HepG2 (cell line): ENCODE results near the gene DAD1. TPM values are rescaled to one million over a fixed set of nuclear protein-coding genes. Genes with fewer than 3 reads are reported as not detected.

ENCODE experiments used
- DMAP1 ChIP-seq: IDR thresholded peaks from 2 replicates; pipeline ENCODE4 v1.6.1; 2016
- EHMT2 ChIP-seq: fragments of 200-600 bp; sonication (generic); IDR thresholded peaks from 2 replicates; pipeline ENCODE4 v1.7.0; 2017; ENCODE audit warnings: antibody characterized with exemption, low read depth, low read length, borderline replicate concordance
- GLI4 ChIP-seq: sonication (generic); formaldehyde crosslinking; IDR thresholded peaks from 2 replicates; pipeline ENCODE4 v1.5.1; 2020; ENCODE audit warnings: missing genetic modification reagents, mild to moderate bottlenecking, moderate library complexity, borderline replicate concordance
- HES4 ChIP-seq: sonication (generic); formaldehyde crosslinking; IDR thresholded peaks from 2 replicates; pipeline ENCODE4 v1.9.0; 2021; ENCODE audit warnings: mild to moderate bottlenecking, missing genetic modification reagents, borderline replicate concordance
- HMG20B ChIP-seq: conservative IDR thresholded peaks from 2 replicates; pipeline ENCODE4 v1.6.1; 2016; ENCODE audit warnings: missing genetic modification reagents, missing compliant biosample characterization
- HMGXB3 ChIP-seq: sonication (generic); formaldehyde crosslinking; IDR thresholded peaks from 2 replicates; pipeline ENCODE4 v1.4.0; 2020; ENCODE audit warnings: missing genetic modification reagents, borderline replicate concordance
- KLF16 ChIP-seq, 2 experiments: sonication (generic) in 1 of 2; formaldehyde crosslinking in 1 of 2; IDR thresholded peaks; 2 replicates each; pipeline versions ENCODE4 v1.6.1 to v1.8.0; 2016 to 2023; ENCODE audit warnings: missing genetic modification reagents in 2 of 2, missing compliant biosample characterization in 1 of 2
- LRRFIP1 ChIP-seq: sonication (generic); formaldehyde crosslinking; conservative IDR thresholded peaks from 2 replicates; pipeline ENCODE4 v1.4.0; 2020; ENCODE audit warnings: missing genetic modification reagents
- MAFK ChIP-seq, 2 experiments: IDR thresholded peaks in 1 of 2; conservative IDR thresholded peaks in 1 of 2; 2 replicates each; pipeline ENCODE4 v1.6.1; 2011; ENCODE audit warnings: improper control_type of control experiment in 2 of 2, low read length in 2 of 2
- MTA3 ChIP-seq: sonication (generic); formaldehyde crosslinking; IDR thresholded peaks from 2 replicates; pipeline ENCODE4 v1.4.0; 2020; ENCODE audit warnings: missing genetic modification reagents
- NFIB ChIP-seq: sonication (generic); formaldehyde crosslinking; IDR thresholded peaks from 2 replicates; pipeline ENCODE4 v1.9.0; 2021; ENCODE audit warnings: missing genetic modification reagents, mild to moderate bottlenecking, borderline replicate concordance
- NR0B2 ChIP-seq: sonication (generic); formaldehyde crosslinking; IDR thresholded peaks from 2 replicates; pipeline ENCODE4 v1.4.0; 2020; ENCODE audit warnings: mild to moderate bottlenecking, missing genetic modification reagents
- PAF1 ChIP-seq: IDR thresholded peaks from 2 replicates; pipeline ENCODE4 v1.6.1; 2016; ENCODE audit warnings: missing genetic modification reagents, missing compliant biosample characterization
- SAFB2 ChIP-seq: sonication (generic); formaldehyde crosslinking; IDR thresholded peaks from 2 replicates; pipeline ENCODE4 v1.5.1; 2020; ENCODE audit warnings: missing genetic modification reagents, low read depth, mild to moderate bottlenecking, borderline replicate concordance
- SRY ChIP-seq: sonication (generic); formaldehyde crosslinking; IDR thresholded peaks from 2 replicates; pipeline ENCODE4 v1.8.0; 2022; ENCODE audit warnings: mild to moderate bottlenecking, missing genetic modification reagents
- ZBTB20 ChIP-seq: sonication (generic); formaldehyde crosslinking; IDR thresholded peaks from 2 replicates; pipeline ENCODE4 v1.8.1; 2023; ENCODE audit warnings: missing genetic modification reagents, low read depth, mild to moderate bottlenecking, borderline replicate concordance
- ZNF430 ChIP-seq: sonication (generic); formaldehyde crosslinking; IDR thresholded peaks from 2 replicates; pipeline ENCODE4 v1.9.0; 2021; ENCODE audit warnings: mild to moderate bottlenecking, missing genetic modification reagents
- ZNF652 ChIP-seq: IDR thresholded peaks from 2 replicates; pipeline ENCODE4 v1.6.1; 2016; ENCODE audit warnings: low read depth, borderline replicate concordance
- ZNF720 ChIP-seq: sonication (generic); formaldehyde crosslinking; IDR thresholded peaks from 2 replicates; pipeline ENCODE4 v1.4.0; 2020; ENCODE audit warnings: missing genetic modification reagents
- ZSCAN12 ChIP-seq: sonication (generic); formaldehyde crosslinking; IDR thresholded peaks from 2 replicates; pipeline ENCODE4 v1.9.0; 2021; ENCODE audit warnings: mild to moderate bottlenecking, missing genetic modification reagents
- polyA plus RNA-seq, 8 experiments: library from polyadenylated mRNA; depleted of rRNA in 3 of 8; stranded (reverse) in 7 of 8; unstranded in 1 of 8; fragments of >200 nt; fragmentation: Illumina TruSeq in 4 of 8; extraction: Trizol in 4 of 8; gene quantifications; 2 replicates each; pipeline versions ENCODE4 v1.2.1 to v1.2.3, GENCODE V29; 2011 to 2016; ENCODE audit warnings: low read depth in 4 of 8, missing spikeins in 1 of 8, mixed read lengths in 1 of 8; ENCODE audit not compliant: insufficient read depth in 1 of 8
- total RNA-seq, 5 experiments: library from RNA; depleted of rRNA; stranded (reverse); fragments of >200 nt; fragmentation: Illumina TruSeq; extraction: Trizol; gene quantifications; 2 replicates each; pipeline ENCODE4 v1.2.3, GENCODE V29; 2016; ENCODE audit warnings: low read depth in 1 of 5

Gene DAD1
- total and polyA plus RNA-seq, 2 of the 13 experiments (the other 11 are each of a cell fraction or from before 2014, with no cell fraction given) = 558 to 626 TPM

- TF ChIP-seq LRRFIP1 (CRISPR knock-in tag) (0 out of 2 replicates have a peak, but pooled peaks have one; percentile 50), SRY (CRISPR knock-in tag) (no peak), NR0B2 (CRISPR knock-in tag) (no peak), HMG20B (0 out of 2 replicates have a peak, but pooled peaks have one; percentile 11), PAF1 (CRISPR knock-in tag) (no peak), EHMT2 (no peak), ZNF720 (CRISPR knock-in tag) (no peak), ZBTB20 (CRISPR knock-in tag) (no peak), MAFK (conservative IDR thresholded peaks at IDR 0.05 in 1 of 2, IDR thresholded peaks at IDR 0.05 in 1 of 2; ENCODE audit: low read length in 2 of 2) (no peak), ZSCAN12 (CRISPR knock-in tag) (no peak), GLI4 (CRISPR knock-in tag) (no peak), MTA3 (no peak), HMGXB3 (CRISPR knock-in tag) (no peak), ZNF430 (no peak), ZNF652 (CRISPR knock-in tag) (peak; percentile 28; the same call in 1 of the 2 replicates), KLF16 (CRISPR knock-in tag; IDR thresholded peaks at IDR 0.05) (no peak), HES4 (no peak), SAFB2 (CRISPR knock-in tag) (peak; percentile 80; the same call in 1 of the 2 replicates), DMAP1 (no peak), NFIB (CRISPR knock-in tag) (no peak)
Measured at GRCh38 chr14:22570132-22570949, 18.7 kb downstream of the DAD1 start (continued).
